ENCODE results near the gene NCK1. TPM values are rescaled to one million over a fixed set of nuclear protein-coding genes. Genes with fewer than 3 reads are reported as not detected.

Gene NCK1
- total RNA-seq, 6 donors from 2014 or later = 26.2 to 61.7 (median 44.8) TPM

- no peak for ATAC-seq (ENCODE audit: low FRiP score in 2 of 2)
- H3K27me3 ChIP-seq = no peaks in the 10 kb centered on the region
Measured at GRCh38 chr3:136882571-136882970, 20.6 kb downstream of the NCK1 start.

GRCh38 chr3:136883967-136884720, 22.1 kb downstream of the NCK1 start:
- WGBS, 2 donors = 92 to 93% methylated on average over 9 of the region's 9 CpGs
- DNase-seq = no peak
- no peak overlapping the region for H3K27ac ChIP-seq
- no peak overlapping the region for H3K4me3 ChIP-seq
- TF ChIP-seq POLR2A (IDR thresholded peaks at IDR 0.05) (no peak), EP300 (IDR thresholded peaks at IDR 0.05) (no peak), CTCF (IDR thresholded peaks at IDR 0.05) (no peak), POLR2AphosphoS5 (IDR thresholded peaks at IDR 0.05) (no peak)
- no peak for ATAC-seq (ENCODE audit: low FRiP score in 2 of 2)
- H3K9me3 ChIP-seq = no peaks in the 10 kb centered on the region
- H3K4me1 ChIP-seq = peaks cover 4 to 32% (median 12%) of the 10 kb centered on the region in 4 donors
- peaks cover 0 to under 1% (median 0%) of the 10 kb centered on the region in 4 donors for H3K36me3 ChIP-seq
- H3K27me3 ChIP-seq = no peaks in the 10 kb centered on the region

More at GRCh38 chr3:136882571-136882970, 20.6 kb downstream of the NCK1 start:
- no peak overlapping the region for H3K4me3 ChIP-seq
- no peaks in the 10 kb centered on the region for H3K9me3 ChIP-seq
- no peak overlapping the region for H3K27ac ChIP-seq
- TF ChIP-seq CTCF (IDR thresholded peaks at IDR 0.05) = no peak
- TF ChIP-seq EP300 (IDR thresholded peaks at IDR 0.05) = no peak
- H3K36me3 ChIP-seq = no peaks in the 10 kb centered on the region
- H3K4me1 ChIP-seq = peaks cover 4 to 32% (median 12%) of the 10 kb centered on the region in 4 donors
- no peak for DNase-seq
- 83 to 87% methylated on average over 1 of the region's 1 CpG for WGBS, 2 donors

GRCh38 chr3:136885357-136886213, 23.6 kb downstream of the NCK1 start:
- peaks cover 0 to 5% (median 0%) of the 10 kb centered on the region in 4 donors for H3K36me3 ChIP-seq
- no peaks in the 10 kb centered on the region for H3K9me3 ChIP-seq
- peaks cover 4 to 32% (median 12%) of the 10 kb centered on the region in 4 donors for H3K4me1 ChIP-seq
- DNase-seq = no peak
- no peak for ATAC-seq (ENCODE audit: low FRiP score in 2 of 2)
- peak overlapping the region in 1 of 4 donors; percentile 17 for H3K27ac ChIP-seq
- TF ChIP-seq POLR2A (IDR thresholded peaks at IDR 0.05) = no peak
- whole genome bisulfite sequencing, 2 donors = 65 to 68% methylated on average over 5 of the region's 5 CpGs
- H3K4me3 ChIP-seq = no peak overlapping the region
- no peaks in the 10 kb centered on the region for H3K27me3 ChIP-seq

GRCh38 chr3:136889947-136890346, 27.9 kb downstream of the NCK1 start:
- TF ChIP-seq CTCF (IDR thresholded peaks at IDR 0.05) (no peak), POLR2AphosphoS5 (IDR thresholded peaks at IDR 0.05) (no peak)
- peak in 1 of 2 donors; percentile 73 for DNase-seq
- Histone ChIP-seq H3K27ac (no peak overlapping the region), H3K27me3 (no peaks in the 10 kb centered on the region), H3K4me3 (no peak overlapping the region), H3K4me1 (peaks cover 11 to 30% (median 18%) of the 10 kb centered on the region in 4 donors), H3K9me3 (peaks cover 0 to 4% (median 0%) of the 10 kb centered on the region in 4 donors), H3K36me3 (peaks cover 0 to 5% (median 0%) of the 10 kb centered on the region in 4 donors)
- 86 to 100% methylated on average over 2 to 23 of the region's 24 CpGs for WGBS, 2 donors
- no peak for ATAC-seq (ENCODE audit: low FRiP score in 2 of 2)

Data from upper lobe of left lung (tissue), 6 donors.